Adrenal gland (tissue), 12 donors: ENCODE measurements around the gene GPR3. TPM values are rescaled to one million over a fixed set of nuclear protein-coding genes. Genes with fewer than 3 reads are reported as not detected.

Experiments
- DNase-seq, 7 donors: peaks; one replicate each; pipeline ENCODE4 v3.0.0-alpha.2; 2019 to 2020
- H3K27ac ChIP-seq, 5 donors: fragments of 200-600 bp; sonication (generic) in 4 of 5; 1 replicate in 3 of 5; 2 replicates in 2 of 5; pipeline versions ENCODE4 v1.5.1 to v1.8.0; 2016 to 2020; ENCODE audit warnings: mild to moderate bottlenecking in 1 of 5
- H3K27me3 ChIP-seq: fragments of 200-600 bp; 2 replicates; pipeline ENCODE4 v1.8.0; 2021
- H3K36me3 ChIP-seq, 2 donors: fragments of 200-600 bp; replicated peaks in 1 of 2; 1 replicate in 1 of 2; 2 replicates in 1 of 2; pipeline versions ENCODE4 v1.5.1 to v1.8.0; 2018 to 2022
- H3K4me1 ChIP-seq, 2 donors: fragments of 200-600 bp; replicated peaks in 1 of 2; 1 replicate in 1 of 2; 2 replicates in 1 of 2; pipeline versions ENCODE4 v1.5.1 to v1.8.0; 2018 to 2021
- H3K4me3 ChIP-seq, 4 donors: fragments of 200-600 bp; sonication (generic) in 3 of 4; one replicate each; pipeline ENCODE4 v1.5.1; 2016 to 2018
- H3K9me3 ChIP-seq, 3 donors: fragments of 200-600 bp; sonication (generic) in 1 of 3; replicated peaks in 1 of 3; 1 replicate in 2 of 3; 2 replicates in 1 of 3; pipeline versions ENCODE4 v1.5.1 to v1.8.0; 2016 to 2021
- POLR2A ChIP-seq, 2 donors: fragments of 450-650 bp; IDR thresholded peaks; one replicate each; pipeline ENCODE4 v1.6.1; 2017; ENCODE audit warnings: antibody characterized with exemption in 2 of 2, mild to moderate bottlenecking in 2 of 2, moderate library complexity in 1 of 2
- whole genome bisulfite sequencing, 4 donors: extraction: QIAGEN DNeasy Blood & Tissue Kit in 2 of 4; methylation state at CpG; one replicate each; pipeline versions ENCODE4 v1.1.5 to v1.1.7; 2013 to 2017; 5-methylcytosine and 5-hydroxymethylcytosine counted together
- intact Hi-C, 2 donors: fragments of 100-400 bp; cut with DNase I; formaldehyde crosslinking; loops; one replicate each; pipeline versions ENCODE4 v1.14.1 to v1.15.0; 2022 to 2023
- polyA plus RNA-seq, 3 donors: library from polyadenylated mRNA; stranded (reverse); fragments of 200-250 nt in 2 of 3; fragments of 350-450 nt in 1 of 3; fragmentation: Illumina TruSeq in 1 of 3; extraction: RNeasy Lipid Tissue Mini Kit (QIAGEN cat#74804) in 1 of 3; gene quantifications; one replicate each; pipeline ENCODE4 v1.2.3, GENCODE V29; 2013 to 2014
- total RNA-seq, 9 donors: library from RNA; depleted of rRNA in 4 of 9; stranded (reverse); fragments of >200 nt in 4 of 9; fragments of 120-200 nt in 1 of 9; fragmentation: NEBNext Ultra II Directional in 1 of 9; extraction: Animal tissue kit (Norgen Biotek cat#: 25700) in 1 of 9; gene quantifications; one replicate each; pipeline versions ENCODE4 v1.1.0 to v1.2.4, GENCODE V29; 2013 to 2023
- TF ChIP-seq, protein P1 (sequence below), 6 experiments: fragments of 450-650 bp in 4 of 6; fragments of 200-600 bp in 2 of 6; sonication (generic) in 1 of 6; IDR thresholded peaks; 1 replicate in 5 of 6; 2 replicates in 1 of 6; pipeline versions ENCODE4 v1.5.1 to v1.8.0; 2016 to 2021; ENCODE audit warnings: antibody characterized with exemption in 6 of 6, mild to moderate bottlenecking in 2 of 6, moderate library complexity in 1 of 6
- donor health status: healthy with polysubstance abuse.
- donor health status: Bipolar disorder and iron deficiency.
- donor health status: DM: yes; HTN: yes; CAD: no.
- donor health status: DM: no; HTN: no; CAD: no.
- donor health status: DM: no; HTN: no; CAD: no.
- donor health status: DM: yes; HTN: yes; CAD: no.

GPR3 gene
- total and polyA plus RNA-seq, 12 donors = 0.17 to 2.0 (median 0.64) TPM; not detected in 5

DNA sequence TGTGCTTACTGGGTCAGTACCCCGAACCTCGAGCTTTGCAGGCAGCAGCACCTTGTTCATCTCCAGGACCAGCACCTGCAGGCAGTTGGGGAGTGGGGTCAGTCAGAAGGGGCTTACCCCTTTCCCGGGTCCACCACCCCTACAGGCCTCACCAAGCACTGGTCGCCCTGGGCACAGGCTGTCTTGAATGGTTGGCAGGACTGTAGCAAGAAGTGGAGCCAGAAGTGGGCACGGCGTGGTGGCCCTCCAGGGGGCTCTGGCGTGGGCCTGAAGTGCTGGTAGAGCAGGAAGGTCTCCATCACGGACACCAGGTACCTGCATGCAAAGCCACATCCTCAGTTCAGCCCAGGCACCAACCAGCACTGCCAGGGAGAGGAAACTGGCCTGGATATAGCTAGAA, 30.9 kb upstream of the GPR3 start:
- intact Hi-C loops = no loop called here
- no peak overlapping the region for H3K27ac ChIP-seq
- H3K9me3 ChIP-seq = no peaks in the 10 kb centered on the region
- no peak for DNase-seq
- 83 to 97% (median 94%) methylated on average over 7 to 8 of the region's 8 CpGs for WGBS, 4 donors
- peaks cover 0 to 15% of the 10 kb centered on the region in 2 donors for H3K4me1 ChIP-seq
- no peaks in the 10 kb centered on the region for H3K27me3 ChIP-seq
- TF ChIP-seq POLR2A (IDR thresholded peaks at IDR 0.05) = no peak
- TF ChIP-seq, protein P1, sequence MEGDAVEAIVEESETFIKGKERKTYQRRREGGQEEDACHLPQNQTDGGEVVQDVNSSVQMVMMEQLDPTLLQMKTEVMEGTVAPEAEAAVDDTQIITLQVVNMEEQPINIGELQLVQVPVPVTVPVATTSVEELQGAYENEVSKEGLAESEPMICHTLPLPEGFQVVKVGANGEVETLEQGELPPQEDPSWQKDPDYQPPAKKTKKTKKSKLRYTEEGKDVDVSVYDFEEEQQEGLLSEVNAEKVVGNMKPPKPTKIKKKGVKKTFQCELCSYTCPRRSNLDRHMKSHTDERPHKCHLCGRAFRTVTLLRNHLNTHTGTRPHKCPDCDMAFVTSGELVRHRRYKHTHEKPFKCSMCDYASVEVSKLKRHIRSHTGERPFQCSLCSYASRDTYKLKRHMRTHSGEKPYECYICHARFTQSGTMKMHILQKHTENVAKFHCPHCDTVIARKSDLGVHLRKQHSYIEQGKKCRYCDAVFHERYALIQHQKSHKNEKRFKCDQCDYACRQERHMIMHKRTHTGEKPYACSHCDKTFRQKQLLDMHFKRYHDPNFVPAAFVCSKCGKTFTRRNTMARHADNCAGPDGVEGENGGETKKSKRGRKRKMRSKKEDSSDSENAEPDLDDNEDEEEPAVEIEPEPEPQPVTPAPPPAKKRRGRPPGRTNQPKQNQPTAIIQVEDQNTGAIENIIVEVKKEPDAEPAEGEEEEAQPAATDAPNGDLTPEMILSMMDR (IDR thresholded peaks at IDR 0.05) = no peak
- peaks cover 0 to 57% of the 10 kb centered on the region in 2 donors for H3K36me3 ChIP-seq
- H3K4me3 ChIP-seq = no peak overlapping the region

DNA sequence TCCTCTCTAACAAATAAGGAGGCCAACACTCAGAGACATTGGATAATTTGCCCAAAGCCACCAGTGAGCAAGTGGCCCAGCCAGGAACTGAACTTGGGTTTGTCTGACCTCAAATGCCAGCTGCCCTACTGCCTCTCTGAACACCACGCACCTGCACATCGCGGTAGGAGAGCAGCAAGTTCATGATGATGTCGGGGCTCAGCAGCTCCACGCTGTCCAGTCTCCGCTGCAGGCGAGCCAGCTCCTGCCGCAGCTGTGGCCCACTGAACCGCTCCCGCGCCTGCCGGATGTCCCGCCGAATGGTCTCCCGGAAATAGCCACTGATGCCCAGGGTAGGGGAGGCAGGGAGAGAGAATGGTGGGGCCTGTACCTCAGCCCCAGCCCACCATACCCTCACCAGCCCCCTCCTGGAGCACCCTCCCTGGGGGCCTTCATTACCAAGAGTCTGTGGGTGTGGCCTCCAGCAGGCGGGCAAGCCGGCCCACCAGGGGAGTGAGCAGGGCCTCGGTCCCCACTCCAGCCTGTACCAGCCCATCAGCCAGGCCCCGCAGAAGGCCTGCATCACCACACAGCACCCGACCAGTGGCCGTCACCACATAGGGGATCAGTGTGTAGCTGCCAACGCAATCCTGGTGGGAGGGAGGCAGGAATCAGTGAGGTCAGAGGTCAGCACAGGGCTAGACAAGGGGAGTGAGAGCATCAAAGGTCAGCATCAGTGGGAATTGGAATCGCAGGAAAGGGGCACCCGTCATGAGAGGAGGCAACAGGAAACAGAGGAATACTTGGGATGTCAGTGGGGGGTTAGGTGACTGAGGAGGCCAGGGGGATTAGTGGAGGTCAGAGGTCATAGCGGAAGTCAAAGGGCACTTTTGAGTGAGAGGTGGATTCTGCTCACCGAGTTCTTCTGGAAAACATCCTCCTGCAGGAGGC, 28.4 kb upstream of the GPR3 start:
- H3K36me3 ChIP-seq = peaks cover 0 to 39% of the 10 kb centered on the region in 2 donors
- TF ChIP-seq POLR2A (IDR thresholded peaks at IDR 0.05) = no peak
- TF ChIP-seq, protein P1 (IDR thresholded peaks at IDR 0.05) = no peak
- peaks cover 6 to 19% of the 10 kb centered on the region in 2 donors for H3K4me1 ChIP-seq
- no peaks in the 10 kb centered on the region for H3K27me3 ChIP-seq
- H3K9me3 ChIP-seq = no peaks in the 10 kb centered on the region
- H3K4me3 ChIP-seq = no peak overlapping the region
- intact Hi-C loops = no loop called here
- 88 to 94% (median 89%) methylated on average over 13 to 26 of the region's 26 CpGs for WGBS, 4 donors
- peak overlapping the region in 1 of 5 donors; percentile 95 for H3K27ac ChIP-seq
- no peak for DNase-seq

DNA sequence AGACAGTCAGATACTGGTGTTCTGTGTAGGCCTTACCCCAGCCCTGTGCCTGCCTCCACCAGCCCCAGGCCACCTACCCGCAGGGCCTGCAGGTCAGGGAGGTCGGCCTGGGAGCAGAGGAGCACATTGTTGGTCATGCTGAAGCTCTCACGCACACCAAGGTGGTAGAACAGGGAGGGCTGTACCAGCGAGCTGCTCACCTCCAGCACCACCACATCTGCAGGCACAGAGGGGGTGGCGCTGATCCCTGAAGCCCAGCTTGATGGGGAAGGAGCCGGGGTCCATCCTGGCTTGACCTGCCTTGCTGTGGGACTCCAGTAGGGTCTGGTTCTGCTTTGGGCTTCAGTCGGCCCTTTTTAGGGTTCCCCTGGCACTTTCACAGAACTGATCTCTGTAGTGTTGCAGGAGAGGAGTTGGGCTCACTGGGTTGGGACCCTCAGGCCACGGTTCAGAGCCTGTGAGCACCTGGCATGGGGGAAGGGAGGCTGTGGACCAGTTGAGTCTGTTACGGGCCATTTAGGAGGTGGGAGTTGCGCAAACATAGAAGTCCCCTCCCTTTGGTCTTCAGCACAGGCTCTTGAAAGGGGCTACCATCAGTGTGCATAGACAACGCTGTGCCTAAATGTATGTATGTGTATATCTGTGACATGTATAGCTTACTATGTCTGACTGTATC, 27.6 kb upstream of the GPR3 start:
- no peaks in the 10 kb centered on the region for H3K9me3 ChIP-seq
- H3K4me1 ChIP-seq = peaks cover 6 to 23% of the 10 kb centered on the region in 2 donors
- DNase-seq = no peak
- H3K36me3 ChIP-seq = peaks cover 0 to 39% of the 10 kb centered on the region in 2 donors
- H3K27ac ChIP-seq = peak overlapping the region in 4 of 5 donors; percentile 14 to 95 (median 92)
- TF ChIP-seq POLR2A (IDR thresholded peaks at IDR 0.05) = no peak
- TF ChIP-seq, protein P1 (IDR thresholded peaks at IDR 0.05) = no peak
- intact Hi-C loops = no loop called here
- no peaks in the 10 kb centered on the region for H3K27me3 ChIP-seq
- WGBS, 4 donors = 71 to 79% (median 78%) methylated on average over 6 to 11 of the region's 11 CpGs
- peak overlapping the region in 1 of 4 donors; percentile 90 for H3K4me3 ChIP-seq
